HG02981 (cell line): Measurements from ENCODE around the gene FRAT2.
"Not testable (repeated sequence)": the region's sequence is repeated elsewhere in the genome, so short reads cannot be mapped to it uniquely, and the experiment has no call there.

Source experiments
- ATAC-seq: cut with Tn5 transposase; IDR thresholded peaks from one replicate; pipeline ENCODE4 v1.9.1; 2021; ENCODE audit warnings: mild to moderate bottlenecking, moderate library complexity; ENCODE audit not compliant: unreplicated experiment

The FRAT2 gene

GRCh38 chr10:97292862-97293198 is 41.7 kb downstream of the FRAT2 start:
- no peak for ATAC-seq

GRCh38 chr10:97292097-97292861 is 42.2 kb downstream of the FRAT2 start, which contains the start of gene ARHGAP19:
ARHGAP19 (minus strand) TSS chr10:97292637; CDS start chr10:97292627, 10 bp downstream.
- peak; percentile 98 for ATAC-seq

- ATAC-seq: no peak
Observed at GRCh38 chr10:97291357-97292096, 43.0 kb downstream of the FRAT2 start.

GRCh38 chr10:97290576-97291356 is 43.8 kb downstream of the FRAT2 start:
- ATAC-seq: not testable (repeated sequence)

- not testable (repeated sequence) for ATAC-seq
Observed at GRCh38 chr10:97290076-97290475, 44.5 kb downstream of the FRAT2 start.
